A673 (cell line): ENCODE results near the gene PRKCH. TPM values are rescaled to one million over a fixed set of nuclear protein-coding genes. Genes with fewer than 3 reads are reported as not detected.

Experiments used
- BruUV-seq: library from RNA; stranded (reverse); fragments of 400-500 nt; replicated peaks from 2 replicates; lab custom pipeline; 2021; lab: Mats Ljungman, UMichigan
- CTCF ChIA-PET: fragments of 300-600 bp; sonication (Branson Sonifier 250); formaldehyde crosslinking; loops from one replicate; lab custom pipeline; 2022; ENCODE audit warnings: antibody characterized with exemption; lab: Charles Lee
- POLR2A ChIA-PET: fragments of 300-600 bp; sonication (Branson Sonifier 250); formaldehyde crosslinking; loops from one replicate; lab custom pipeline; 2022; ENCODE audit warnings: antibody characterized with exemption; ENCODE audit not compliant: low non-redundant PET; lab: Charles Lee
- DNase-seq: peaks from one replicate; pipeline ENCODE4 v3.0.0-alpha.2; 2015; ENCODE audit warnings: low spot score
- H3K27ac ChIP-seq: fragments of 200-600 bp; sonication (generic); 2 replicates; pipeline ENCODE4 v1.5.1; 2016; ENCODE audit warnings: mixed run types, low read depth, mild to moderate bottlenecking, mixed read lengths, antibody characterized with exemption, low read length; ENCODE audit not compliant: poor library complexity, severe bottlenecking
- H3K27me3 ChIP-seq: fragments of 200-600 bp; sonication (generic); replicated peaks from 2 replicates; pipeline ENCODE4 v1.6.1; 2017; ENCODE audit warnings: mixed run types, low read depth, mild to moderate bottlenecking, mixed read lengths, antibody characterized with exemption, low read length; ENCODE audit not compliant: insufficient read depth, poor library complexity
- H3K36me3 ChIP-seq: fragments of 200-600 bp; sonication (generic); 2 replicates; pipeline ENCODE4 v1.6.1; 2016; ENCODE audit warnings: mixed run types, mild to moderate bottlenecking, mixed read lengths, antibody characterized with exemption, low read length; ENCODE audit not compliant: insufficient read depth, poor library complexity, severe bottlenecking
- H3K4me1 ChIP-seq: fragments of 200-600 bp; sonication (generic); 2 replicates; pipeline ENCODE4 v1.6.1; 2017; ENCODE audit warnings: mixed run types, mild to moderate bottlenecking, mixed read lengths, antibody characterized with exemption, low read length; ENCODE audit not compliant: insufficient read depth, poor library complexity, severe bottlenecking
- H3K4me3 ChIP-seq: fragments of 200-600 bp; sonication (generic); 2 replicates; pipeline ENCODE4 v1.5.1; 2016; ENCODE audit warnings: low read depth, mixed run types, mild to moderate bottlenecking, mixed read lengths, low read length; ENCODE audit not compliant: poor library complexity, severe bottlenecking
- H3K9me3 ChIP-seq: fragments of 200-600 bp; sonication (generic); 2 replicates; pipeline ENCODE4 v1.6.1; 2016; ENCODE audit warnings: mixed run types, low read depth, mild to moderate bottlenecking, mixed read lengths, antibody characterized with exemption, low read length; ENCODE audit not compliant: poor library complexity, severe bottlenecking
- CTCF ChIP-seq: fragments of 300-800, 200-600 bp; sonication (generic); conservative IDR thresholded peaks from 2 replicates; pipeline ENCODE4 v1.5.1; 2017; ENCODE audit warnings: low read depth, mild to moderate bottlenecking, antibody characterized with exemption, low read length, moderate library complexity, mixed read lengths
- EZH2 ChIP-seq: fragments of 200-600 bp; sonication (generic); IDR thresholded peaks from 2 replicates; pipeline ENCODE4 v1.6.1; 2017; ENCODE audit warnings: borderline replicate concordance, low read depth, mild to moderate bottlenecking, mixed read lengths, antibody characterized with exemption, low read length; ENCODE audit not compliant: poor library complexity, severe bottlenecking
- intact Hi-C: fragments of 100-400 bp; cut with micrococcal nuclease; formaldehyde crosslinking; loops from one replicate; pipeline ENCODE4 v1.10.0; 2022; ENCODE audit not compliant: unreplicated experiment
- total RNA-seq: library from RNA; stranded (reverse); gene quantifications from 2 replicates; pipeline ENCODE4 v1.2.3, GENCODE V29; 2021

PRKCH gene
- total RNA-seq, 1 experiment from 2014 or later, result 1.8 TPM

GRCh38 chr14:61396694-61397093 lies 75.3 kb downstream of the PRKCH start:
- Histone ChIP-seq H3K4me3 (no peak overlapping the region), H3K27me3 (peaks cover 15% of the 10 kb centered on the region), H3K9me3 (no peaks in the 10 kb centered on the region), H3K4me1 (no peaks in the 10 kb centered on the region), H3K36me3 (no peaks in the 10 kb centered on the region), H3K27ac (no peak overlapping the region)
- intact Hi-C loops, result no loop called here
- TF ChIP-seq EZH2, result no peak
- TF ChIP-seq CTCF, result no peak
- CTCF ChIA-PET, result no interaction called here
- DNase-seq, result no peak
- POLR2A ChIA-PET, result no interaction called here
- BruUV-seq, result no TSS peak

GRCh38 chr14:61397615-61398014 lies 76.2 kb downstream of the PRKCH start:
- no peaks in the 10 kb centered on the region for H3K36me3 ChIP-seq
- DNase-seq, result no peak
- no peak overlapping the region for H3K4me3 ChIP-seq
- TF ChIP-seq CTCF (no peak), EZH2 (no peak)
- H3K9me3 ChIP-seq, result no peaks in the 10 kb centered on the region
- no peaks in the 10 kb centered on the region for H3K4me1 ChIP-seq
- BruUV-seq, result no TSS peak
- ChIA-PET CTCF (no interaction called here), POLR2A (no interaction called here)
- intact Hi-C loops, result no loop called here
- peaks cover 15% of the 10 kb centered on the region for H3K27me3 ChIP-seq
- no peak overlapping the region for H3K27ac ChIP-seq

GRCh38 chr14:61398221-61398620 lies 76.8 kb downstream of the PRKCH start:
- ChIA-PET POLR2A (no interaction called here), CTCF (no interaction called here)
- Histone ChIP-seq H3K36me3 (no peaks in the 10 kb centered on the region), H3K4me1 (no peaks in the 10 kb centered on the region), H3K9me3 (no peaks in the 10 kb centered on the region), H3K27me3 (peaks cover 15% of the 10 kb centered on the region), H3K4me3 (no peak overlapping the region), H3K27ac (no peak overlapping the region)
- no peak for TF ChIP-seq CTCF
- no peak for TF ChIP-seq EZH2
- no peak for DNase-seq
- intact Hi-C loops, result no loop called here
- BruUV-seq, result no TSS peak
